Rectal smooth muscle tissue (tissue), 1 donor: ENCODE data around the gene ANKRD36.
"Not testable (repeated sequence)": the region's sequence is repeated elsewhere in the genome, so short reads cannot be mapped to it uniquely, and the experiment has no call there.

ENCODE experiments used
- H3K27ac ChIP-seq: one replicate; pipeline ENCODE4 v1.7.0; 2013; ENCODE audit warnings: low read depth, low read length, inconsistent platforms
- H3K27me3 ChIP-seq: one replicate; pipeline ENCODE4 v1.7.0; 2013; ENCODE audit warnings: low read length; ENCODE audit not compliant: control insufficient read depth, insufficient read depth
- H3K36me3 ChIP-seq: one replicate; pipeline ENCODE4 v1.7.0; 2013; ENCODE audit warnings: low read length; ENCODE audit not compliant: control insufficient read depth, insufficient read depth
- H3K4me1 ChIP-seq: one replicate; pipeline ENCODE4 v1.7.0; 2013; ENCODE audit warnings: low read length; ENCODE audit not compliant: control insufficient read depth, insufficient read depth
- H3K4me3 ChIP-seq: one replicate; pipeline ENCODE4 v1.7.0; 2013; ENCODE audit warnings: low read length
- H3K9ac ChIP-seq: one replicate; pipeline ENCODE4 v1.7.0; 2013; ENCODE audit warnings: low read length

The ANKRD36 gene

GRCh38 chr2:97168583-97168982 is 55.6 kb downstream of the ANKRD36 start:
- H3K27ac ChIP-seq, H3K36me3 ChIP-seq, H3K4me3 ChIP-seq, H3K4me1 ChIP-seq, H3K9ac ChIP-seq, H3K27me3 ChIP-seq: not testable (repeated sequence)

DNA sequence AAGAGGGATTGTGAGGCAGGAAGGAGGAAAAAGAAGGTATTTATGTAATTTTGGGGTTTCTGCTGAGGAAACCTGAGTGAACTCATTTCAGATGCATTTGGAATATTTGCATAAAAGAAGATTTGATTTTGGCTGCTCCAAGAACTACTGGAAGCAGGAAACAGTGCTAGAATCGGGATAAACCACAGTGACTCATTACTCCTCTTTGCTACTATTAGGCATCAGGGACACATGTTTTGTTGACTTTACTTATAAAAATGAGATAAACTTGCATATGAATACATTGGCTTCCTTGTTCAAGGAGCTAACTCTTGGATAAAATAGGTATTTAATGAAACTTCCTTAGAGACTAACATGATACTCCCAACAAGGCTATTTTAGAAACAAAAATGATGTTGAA is 67.4 kb downstream of the ANKRD36 start:
- not testable (repeated sequence) for H3K36me3 ChIP-seq, H3K27ac ChIP-seq, H3K4me3 ChIP-seq, H3K9ac ChIP-seq, H3K4me1 ChIP-seq, H3K27me3 ChIP-seq

DNA sequence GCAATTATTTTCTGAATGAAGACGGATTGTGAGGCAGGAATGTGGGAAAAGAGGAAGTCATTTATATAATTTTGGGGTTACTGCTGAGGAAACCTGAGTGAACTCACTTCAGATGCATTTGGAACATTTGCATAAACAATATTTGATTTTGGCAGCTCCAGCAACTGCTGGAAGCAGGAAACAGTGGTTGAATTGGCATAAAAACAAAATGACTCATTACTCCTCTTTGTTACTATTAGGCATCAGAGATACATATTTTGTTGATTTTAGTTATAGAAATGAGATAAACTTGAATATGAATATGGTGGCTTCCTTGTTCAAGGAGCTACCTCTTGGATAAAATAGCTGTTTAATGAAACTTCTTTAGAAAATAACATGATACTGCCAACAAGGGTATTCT is 82.4 kb downstream of the ANKRD36 start:
- not testable (repeated sequence) for H3K4me3 ChIP-seq, H3K9ac ChIP-seq, H3K27ac ChIP-seq, H3K27me3 ChIP-seq, H3K4me1 ChIP-seq
- peaks cover 10% of the 10 kb centered on the region for H3K36me3 ChIP-seq

DNA sequence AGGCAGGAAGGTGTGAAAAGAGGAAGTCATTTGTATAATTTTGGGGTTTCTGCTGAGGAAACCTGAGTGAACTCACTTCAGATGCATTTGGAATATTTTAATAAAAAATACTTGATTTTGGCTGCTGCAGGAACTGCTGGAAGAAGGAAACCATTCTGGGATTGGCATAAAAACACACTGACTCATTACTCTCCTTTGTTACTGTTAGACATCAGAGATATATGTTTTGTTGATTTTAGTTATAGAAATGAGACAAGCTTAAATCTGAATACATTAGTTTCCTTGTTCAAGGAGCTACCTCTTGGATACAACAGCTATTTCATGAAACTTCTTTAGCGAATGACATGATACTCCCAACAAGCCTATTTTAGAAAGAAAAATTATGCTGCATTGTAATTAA is 84.3 kb downstream of the ANKRD36 start:
- not testable (repeated sequence) for H3K4me3 ChIP-seq, H3K9ac ChIP-seq, H3K27me3 ChIP-seq, H3K4me1 ChIP-seq, H3K27ac ChIP-seq
- peaks cover 10% of the 10 kb centered on the region for H3K36me3 ChIP-seq

DNA sequence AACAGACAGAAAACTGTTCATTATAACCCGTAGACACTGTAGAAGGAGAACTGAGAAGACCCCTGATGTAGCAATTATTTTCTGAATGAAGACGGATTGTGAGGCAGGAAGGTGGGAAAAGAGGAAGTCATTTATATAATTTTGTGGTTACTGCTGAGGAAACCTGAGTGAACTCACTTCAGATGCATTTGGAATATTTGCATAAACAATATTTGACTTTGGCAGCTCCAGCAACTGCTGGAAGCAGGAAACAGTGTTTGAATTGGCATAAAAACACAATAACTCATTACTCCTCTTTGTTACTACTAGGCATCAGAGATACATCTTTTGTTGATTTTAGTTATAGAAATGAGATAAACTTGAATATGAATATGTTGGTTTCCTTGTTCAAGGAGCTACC is 87.9 kb downstream of the ANKRD36 start:
- not testable (repeated sequence) for H3K4me1 ChIP-seq, H3K4me3 ChIP-seq, H3K27ac ChIP-seq, H3K27me3 ChIP-seq, H3K9ac ChIP-seq, H3K36me3 ChIP-seq

DNA sequence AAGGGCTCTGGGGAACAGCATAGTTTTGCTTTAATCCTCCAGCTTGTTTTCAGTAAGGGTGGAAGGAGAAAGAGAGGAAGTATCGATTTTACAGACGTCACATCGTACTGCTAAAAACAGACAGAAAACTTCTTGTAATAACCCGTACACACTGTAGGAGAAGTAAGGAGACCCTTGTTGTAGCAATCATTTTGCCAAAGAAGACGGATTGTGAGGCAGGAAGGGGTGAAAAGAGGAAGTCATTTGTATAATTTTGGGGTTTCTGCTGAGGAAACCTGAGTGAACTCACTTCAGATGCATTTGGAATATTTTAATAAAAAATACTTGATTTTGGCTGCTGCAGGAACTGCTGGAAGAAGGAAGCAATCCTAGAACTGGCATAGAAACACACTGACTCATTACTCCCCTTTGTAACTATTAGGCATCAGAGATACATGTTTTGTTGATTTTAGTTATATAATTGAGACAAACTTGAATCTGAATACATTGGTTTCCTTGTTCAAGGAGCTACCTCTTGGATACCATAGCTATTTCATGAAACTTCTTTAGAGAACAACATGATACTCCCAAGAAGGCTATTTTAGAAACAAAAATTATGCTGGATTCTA is 89.8 kb downstream of the ANKRD36 start:
- H3K4me1 ChIP-seq, H3K36me3 ChIP-seq: not testable (repeated sequence)

DNA sequence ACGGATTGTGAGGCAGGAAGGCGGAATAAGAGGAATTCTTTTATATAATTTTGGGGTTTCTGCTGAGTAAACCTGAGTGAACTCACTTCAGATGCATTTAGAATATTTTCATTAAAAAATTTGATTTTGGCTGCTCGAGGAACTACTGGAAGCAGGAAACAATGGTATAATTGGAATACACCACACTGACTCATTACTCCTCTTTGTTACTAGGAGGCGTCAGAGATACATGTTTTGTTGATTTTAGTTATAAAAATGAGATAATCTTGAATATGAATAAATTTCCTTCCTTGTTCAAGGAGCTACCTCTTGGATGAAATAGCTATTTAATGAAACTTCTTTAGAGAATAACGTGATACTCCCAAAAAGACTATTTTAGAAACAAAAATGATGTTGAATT is 97.4 kb downstream of the ANKRD36 start:
- Histone ChIP-seq H3K9ac (no peak overlapping the region), H3K36me3 (peaks cover 5% of the 10 kb centered on the region), H3K4me1 (no peaks in the 10 kb centered on the region), H3K27me3 (no peaks in the 10 kb centered on the region), H3K27ac (no peak overlapping the region), H3K4me3 (no peak overlapping the region)

More for the DNA sequence above, 89.8 kb downstream of the ANKRD36 start:
- not testable (repeated sequence) for H3K9ac ChIP-seq, H3K27ac ChIP-seq, H3K4me3 ChIP-seq, H3K27me3 ChIP-seq

- H3K27me3 ChIP-seq, H3K36me3 ChIP-seq, H3K27ac ChIP-seq, H3K9ac ChIP-seq, H3K4me3 ChIP-seq, H3K4me1 ChIP-seq: not testable (repeated sequence)
These were observed 102.1 kb downstream of the ANKRD36 start for GRCh38 chr2:97215025-97215424.

DNA sequence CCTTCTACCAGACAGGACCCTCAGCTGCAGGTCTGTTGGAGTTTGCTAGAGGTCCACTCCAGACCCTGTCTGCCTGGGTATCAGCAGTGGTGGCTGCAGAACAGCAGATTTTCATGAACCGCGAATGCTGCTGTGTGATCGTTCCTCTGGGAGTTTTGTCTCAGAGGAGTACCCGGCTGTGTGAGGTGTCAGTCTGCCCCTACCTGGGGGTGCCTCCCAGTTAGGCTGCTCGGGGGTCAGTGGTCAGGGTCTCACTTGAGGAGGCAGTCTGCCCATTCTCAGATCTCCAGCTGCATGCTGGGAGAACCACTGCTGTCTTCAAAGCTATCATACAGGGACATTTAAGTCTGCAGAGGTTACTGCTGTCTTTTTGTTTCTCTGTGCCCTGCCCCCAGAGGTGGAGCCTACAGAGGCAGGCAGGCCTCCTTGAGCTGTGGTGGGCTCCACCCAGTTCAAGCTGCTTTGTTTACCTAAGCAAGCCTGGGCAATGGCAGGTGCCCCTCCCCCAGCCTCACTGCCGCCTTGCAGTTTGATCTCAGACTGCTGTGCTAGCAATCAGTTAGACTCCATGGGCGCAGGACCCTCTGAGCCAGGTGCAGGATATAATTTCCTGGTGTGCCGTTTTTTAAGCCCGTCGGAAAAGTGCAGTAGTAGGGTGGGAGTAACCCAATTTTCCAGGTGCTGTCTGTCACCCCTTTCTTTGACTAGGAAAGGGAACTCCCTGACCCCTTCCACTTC is 118.1 kb downstream of the ANKRD36 start:
- not testable (repeated sequence) for H3K27me3 ChIP-seq, H3K9ac ChIP-seq, H3K4me1 ChIP-seq, H3K36me3 ChIP-seq, H3K27ac ChIP-seq, H3K4me3 ChIP-seq

DNA sequence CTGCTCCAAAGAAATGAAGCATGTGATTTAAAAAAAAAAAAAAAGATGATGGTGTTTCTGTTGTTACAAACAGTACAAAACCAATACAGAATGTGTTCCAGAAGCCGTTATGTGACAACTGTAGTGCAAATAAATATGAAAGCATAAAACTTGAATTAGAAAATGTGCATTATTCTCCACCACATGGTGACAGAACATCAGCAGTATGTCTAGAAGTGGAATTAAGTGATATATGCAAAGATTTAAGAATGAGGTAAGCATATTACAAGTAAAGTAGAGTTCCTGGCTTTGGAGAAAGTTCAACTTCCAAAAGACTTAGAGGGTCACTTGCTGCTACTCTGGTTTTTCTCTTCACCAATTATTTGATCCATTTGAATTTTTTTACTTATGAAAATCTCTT is 120.0 kb downstream of the ANKRD36 start:
- not testable (repeated sequence) for H3K4me3 ChIP-seq, H3K4me1 ChIP-seq, H3K27me3 ChIP-seq, H3K9ac ChIP-seq, H3K36me3 ChIP-seq, H3K27ac ChIP-seq

DNA sequence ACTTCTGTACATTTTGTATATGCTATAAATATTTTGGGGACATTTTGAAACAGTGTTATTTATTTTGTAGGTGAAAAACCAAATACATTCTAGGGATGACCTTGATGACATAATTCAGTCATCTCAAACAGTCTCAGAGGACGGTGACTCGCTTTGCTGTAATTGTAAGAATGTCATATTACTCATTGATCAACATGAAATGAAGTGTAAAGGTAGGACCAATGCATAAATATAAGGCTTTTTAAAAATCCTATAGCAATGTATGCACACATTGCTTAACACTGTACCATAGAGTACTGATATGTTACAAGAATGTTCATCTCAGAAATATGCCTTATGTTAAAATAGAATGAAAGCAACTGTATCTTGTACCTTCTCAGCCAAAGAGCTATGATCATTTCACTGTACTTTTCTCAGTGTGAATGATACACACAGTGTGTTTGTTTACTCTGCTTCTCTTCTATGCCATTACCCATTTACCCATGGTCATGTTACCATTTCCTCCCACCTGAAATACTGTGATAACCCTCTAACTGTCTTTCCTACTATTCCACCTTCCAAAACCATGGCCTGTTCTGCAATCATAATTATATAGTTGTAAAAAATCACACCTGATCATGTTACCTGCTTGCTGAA is 120.8 kb downstream of the ANKRD36 start:
- H3K27ac ChIP-seq, H3K27me3 ChIP-seq, H3K9ac ChIP-seq, H3K36me3 ChIP-seq, H3K4me1 ChIP-seq, H3K4me3 ChIP-seq: not testable (repeated sequence)

- not testable (repeated sequence) for H3K9ac ChIP-seq, H3K27me3 ChIP-seq, H3K4me1 ChIP-seq, H3K36me3 ChIP-seq, H3K4me3 ChIP-seq, H3K27ac ChIP-seq
These were observed 148.2 kb downstream of the ANKRD36 start for GRCh38 chr2:97261192-97261591.

GRCh38 chr2:97266449-97266848 is 153.5 kb downstream of the ANKRD36 start:
- H3K27ac ChIP-seq, H3K27me3 ChIP-seq, H3K4me3 ChIP-seq, H3K36me3 ChIP-seq, H3K4me1 ChIP-seq, H3K9ac ChIP-seq: not testable (repeated sequence)
